ENCODE results near the gene SMARCA4.

GRCh38 chr19:11019824-11020223 lies 59.0 kb downstream of the SMARCA4 start:
- TF ChIP-seq CTCF (conservative IDR thresholded peaks at IDR 0.05; ENCODE audit: low read length) (no peak), EZH2phosphoT487 (IDR thresholded peaks at IDR 0.05; ENCODE audit: borderline replicate concordance) (no peak)

Measured in Loucy (cell line).